Measurements from ENCODE around the gene CCHCR1. TPM values are rescaled to one million over a fixed set of nuclear protein-coding genes. Genes with fewer than 3 reads are reported as not detected.
A peak's percentile ranks its signal among the peaks of the same experiment; 100 is the strongest.
"Not testable (repeated sequence)": the region's sequence is repeated elsewhere in the genome, so short reads cannot be mapped to it uniquely, and the experiment has no call there.

The CCHCR1 gene
- total RNA-seq, 1 donor from 2014 or later = 23.2 TPM

- no peak overlapping the region for H3K27ac ChIP-seq
- H3K4me2 ChIP-seq = no peak overlapping the region
- peaks cover 19% of the 10 kb centered on the region for H3K4me1 ChIP-seq
- DNase-seq (ENCODE audit: low spot score) = no peak
- H3K9me3 Mint-ChIP-seq = no peaks in the 10 kb centered on the region
- H3K9ac ChIP-seq = no peak overlapping the region
- H3K27me3 ChIP-seq = peaks cover 40% of the 10 kb centered on the region
- peaks cover 25% of the 10 kb centered on the region for H3K4me1 Mint-ChIP-seq
- H3F3A ChIP-seq (ENCODE audit: low read depth) = peaks cover 13% of the 10 kb centered on the region
- no peaks in the 10 kb centered on the region for H3K79me2 ChIP-seq (ENCODE audit: low read depth)
- H3K9me3 ChIP-seq (ENCODE audit: low read depth) = no peaks in the 10 kb centered on the region
- no peak for TF ChIP-seq EZH2 (IDR thresholded peaks at IDR 0.05)
- no peak for TF ChIP-seq EZH2phosphoT487 (IDR thresholded peaks at IDR 0.05)
- TF ChIP-seq, protein P1, sequence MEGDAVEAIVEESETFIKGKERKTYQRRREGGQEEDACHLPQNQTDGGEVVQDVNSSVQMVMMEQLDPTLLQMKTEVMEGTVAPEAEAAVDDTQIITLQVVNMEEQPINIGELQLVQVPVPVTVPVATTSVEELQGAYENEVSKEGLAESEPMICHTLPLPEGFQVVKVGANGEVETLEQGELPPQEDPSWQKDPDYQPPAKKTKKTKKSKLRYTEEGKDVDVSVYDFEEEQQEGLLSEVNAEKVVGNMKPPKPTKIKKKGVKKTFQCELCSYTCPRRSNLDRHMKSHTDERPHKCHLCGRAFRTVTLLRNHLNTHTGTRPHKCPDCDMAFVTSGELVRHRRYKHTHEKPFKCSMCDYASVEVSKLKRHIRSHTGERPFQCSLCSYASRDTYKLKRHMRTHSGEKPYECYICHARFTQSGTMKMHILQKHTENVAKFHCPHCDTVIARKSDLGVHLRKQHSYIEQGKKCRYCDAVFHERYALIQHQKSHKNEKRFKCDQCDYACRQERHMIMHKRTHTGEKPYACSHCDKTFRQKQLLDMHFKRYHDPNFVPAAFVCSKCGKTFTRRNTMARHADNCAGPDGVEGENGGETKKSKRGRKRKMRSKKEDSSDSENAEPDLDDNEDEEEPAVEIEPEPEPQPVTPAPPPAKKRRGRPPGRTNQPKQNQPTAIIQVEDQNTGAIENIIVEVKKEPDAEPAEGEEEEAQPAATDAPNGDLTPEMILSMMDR (IDR thresholded peaks at IDR 0.05) = no peak
- no peak overlapping the region for H3K4me3 ChIP-seq
- no peak overlapping the region for H2AFZ ChIP-seq (replicated peaks)
- H3K27me3 Mint-ChIP-seq (ENCODE audit: insufficient read depth, low read depth) = peaks cover 8% of the 10 kb centered on the region
- H3K36me3 Mint-ChIP-seq = no peaks in the 10 kb centered on the region
- no peaks in the 10 kb centered on the region for H4K20me1 ChIP-seq (ENCODE audit: low read depth)
- H3K4me3 Mint-ChIP-seq = no peak overlapping the region
- H3K27ac Mint-ChIP-seq = no peak overlapping the region
- no peaks in the 10 kb centered on the region for H3K36me3 ChIP-seq
Observed at GRCh38 chr6:31170987-31171671, 13.5 kb upstream of the CCHCR1 start.

GRCh38 chr6:31170600-31170881 lies 12.9 kb upstream of the CCHCR1 start, which contains the start of gene POU5F1:
POU5F1 (minus strand) TSS chr6:31170682; CDS start chr6:31170620, 62 bp downstream.
- TF ChIP-seq, protein P1 (IDR thresholded peaks at IDR 0.05) = no peak
- TF ChIP-seq EZH2 (IDR thresholded peaks at IDR 0.05) (no peak), EZH2phosphoT487 (IDR thresholded peaks at IDR 0.05) (no peak)
- Histone ChIP-seq H4K20me1 (ENCODE audit: low read depth) (no peaks in the 10 kb centered on the region), H3K4me1 (peaks cover 19% of the 10 kb centered on the region), H3K27me3 (peaks cover 40% of the 10 kb centered on the region), H3F3A (ENCODE audit: low read depth) (peaks cover 13% of the 10 kb centered on the region), H3K4me2 (no peak within 1 kb of the TSS), H3K27ac (no peak within 1 kb of the TSS), H3K4me3 (no peak within 1 kb of the TSS), H3K9ac (no peak within 1 kb of the TSS), H3K36me3 (no peaks in the 10 kb centered on the region), H3K9me3 (ENCODE audit: low read depth) (no peaks in the 10 kb centered on the region), H3K79me2 (ENCODE audit: low read depth) (no peaks in the 10 kb centered on the region), H2AFZ (replicated peaks) (no peak within 1 kb of the TSS)
- no peaks in the 10 kb centered on the region for H3K9me3 Mint-ChIP-seq
- DNase-seq (ENCODE audit: low spot score) = no peak
- H3K4me3 Mint-ChIP-seq = no peak within 1 kb of the TSS
- no peak within 1 kb of the TSS for H3K27ac Mint-ChIP-seq
- peaks cover 25% of the 10 kb centered on the region for H3K4me1 Mint-ChIP-seq
- peaks cover 12% of the 10 kb centered on the region for H3K27me3 Mint-ChIP-seq (ENCODE audit: insufficient read depth, low read depth)
- peaks cover 2% of the 10 kb centered on the region for H3K36me3 Mint-ChIP-seq

DNA sequence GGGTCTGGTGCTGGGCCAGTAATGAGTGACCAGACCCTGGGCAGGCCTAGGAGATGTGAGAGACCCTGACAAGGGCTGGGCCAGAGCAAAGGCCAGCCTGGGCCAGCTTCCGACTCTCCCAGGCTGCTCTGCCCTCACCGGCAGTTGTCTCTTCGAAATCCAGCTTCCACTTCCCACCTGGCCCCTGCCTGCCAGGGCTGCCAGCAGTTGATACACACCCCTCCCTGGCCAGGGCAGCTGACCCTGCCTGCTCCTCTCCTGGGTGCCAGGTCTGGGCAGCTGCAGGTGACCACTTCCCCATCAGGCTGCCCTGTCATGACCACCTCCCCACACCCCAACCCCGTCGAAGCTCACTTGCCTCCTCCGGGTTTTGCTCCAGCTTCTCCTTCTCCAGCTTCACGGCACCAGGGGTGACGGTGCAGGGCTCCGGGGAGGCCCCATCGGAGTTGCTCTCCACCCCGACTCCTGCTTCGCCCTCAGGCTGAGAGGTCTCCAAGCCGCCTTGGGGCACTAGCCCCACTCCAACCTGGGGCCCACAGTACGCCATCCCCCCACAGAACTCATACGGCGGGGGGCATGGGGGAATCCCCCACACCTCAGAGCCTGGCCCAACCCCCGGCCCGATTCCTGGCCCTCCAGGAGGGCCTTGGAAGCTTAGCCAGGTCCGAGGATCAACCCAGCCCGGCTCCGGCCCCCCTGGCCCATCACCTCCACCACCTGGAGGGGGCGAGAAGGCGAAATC lies 12.4 kb upstream of the CCHCR1 start:
- H3K27ac ChIP-seq; DNase-seq (ENCODE audit: low spot score); H3K9me3 ChIP-seq (ENCODE audit: low read depth); H3K27ac Mint-ChIP-seq; H3K9me3 Mint-ChIP-seq; H3K79me2 ChIP-seq (ENCODE audit: low read depth); H3K4me3 ChIP-seq; H3K36me3 Mint-ChIP-seq; H3K4me3 Mint-ChIP-seq; H3K36me3 ChIP-seq; H3K9ac ChIP-seq; H4K20me1 ChIP-seq (ENCODE audit: low read depth); H2AFZ ChIP-seq (replicated peaks); H3K4me2 ChIP-seq: not testable (repeated sequence)
- H3K4me1 Mint-ChIP-seq = peaks cover 25% of the 10 kb centered on the region
- peaks cover 12% of the 10 kb centered on the region for H3K27me3 Mint-ChIP-seq (ENCODE audit: insufficient read depth, low read depth)
- Histone ChIP-seq H3K4me1 (peaks cover 19% of the 10 kb centered on the region), H3F3A (ENCODE audit: low read depth) (peaks cover 13% of the 10 kb centered on the region), H3K27me3 (peaks cover 40% of the 10 kb centered on the region)
- peak; percentile 37 for TF ChIP-seq EZH2phosphoT487 (IDR thresholded peaks at IDR 0.05)

All from neural progenitor cell (in vitro differentiated cells).